ENCODE data around the gene IL18R1. TPM values are rescaled to one million over a fixed set of nuclear protein-coding genes. Genes with fewer than 3 reads are reported as not detected.

IL18R1 gene
- total RNA-seq, 1 donor from 2014 or later: not detected

- no peak for TF ChIP-seq CTCF (IDR thresholded peaks at IDR 0.05; ENCODE audit: partially characterized antibody, unreplicated experiment)
- Mint-ChIP-seq H3K4me3 (ENCODE audit: unreplicated experiment) (no peak within 1 kb of the TSS), H3K27ac (ENCODE audit: unreplicated experiment) (no peak within 1 kb of the TSS), H3K27me3 (ENCODE audit: unreplicated experiment) (peaks cover 2% of the 10 kb centered on the region), H3K9me3 (ENCODE audit: unreplicated experiment) (no peaks in the 10 kb centered on the region), H3K4me1 (ENCODE audit: low read depth, unreplicated experiment) (no peaks in the 10 kb centered on the region), H3K36me3 (ENCODE audit: unreplicated experiment) (no peaks in the 10 kb centered on the region)
- DNase-seq: no peak
Measured at GRCh38 chr2:102422910-102423309, 67.3 kb downstream of the IL18R1 start, which contains the start of gene IL18RAP. TSS of gene IL18RAP (plus strand) at chr2:102423160. CDS start at chr2:102423278, 118 bp downstream.

GRCh38 chr2:102423368-102423767 is 67.8 kb downstream of the IL18R1 start:
- TF ChIP-seq CTCF (IDR thresholded peaks at IDR 0.05; ENCODE audit: partially characterized antibody, unreplicated experiment): no peak
- Mint-ChIP-seq H3K36me3 (ENCODE audit: unreplicated experiment) (no peaks in the 10 kb centered on the region), H3K4me3 (ENCODE audit: unreplicated experiment) (no peak overlapping the region), H3K4me1 (ENCODE audit: low read depth, unreplicated experiment) (no peaks in the 10 kb centered on the region), H3K27ac (ENCODE audit: unreplicated experiment) (no peak overlapping the region), H3K27me3 (ENCODE audit: unreplicated experiment) (peaks cover 2% of the 10 kb centered on the region), H3K9me3 (ENCODE audit: unreplicated experiment) (no peaks in the 10 kb centered on the region)
- DNase-seq: no peak

DNA sequence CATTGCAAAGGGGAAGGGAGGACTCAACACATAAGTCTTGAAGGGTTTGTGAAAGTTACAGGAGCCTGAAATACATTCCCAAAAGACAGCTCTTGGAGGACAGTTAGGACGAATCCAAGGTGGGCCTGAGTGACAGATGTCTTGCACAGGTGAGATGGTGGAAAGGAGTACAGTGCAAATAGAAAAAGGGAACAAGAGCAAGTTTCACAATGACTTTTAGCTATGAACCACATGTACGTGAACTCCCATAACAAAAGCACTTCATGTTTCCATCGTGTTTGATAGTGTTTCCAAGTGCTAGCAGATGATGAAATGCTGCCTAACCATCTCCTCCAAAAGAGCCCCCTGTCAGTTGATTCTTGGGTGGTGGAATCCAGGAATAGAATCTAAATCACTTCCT is 69.2 kb downstream of the IL18R1 start:
- Mint-ChIP-seq H3K27ac (ENCODE audit: unreplicated experiment) (no peak overlapping the region), H3K9me3 (ENCODE audit: unreplicated experiment) (no peaks in the 10 kb centered on the region), H3K36me3 (ENCODE audit: unreplicated experiment) (no peaks in the 10 kb centered on the region), H3K4me1 (ENCODE audit: low read depth, unreplicated experiment) (no peaks in the 10 kb centered on the region), H3K4me3 (ENCODE audit: unreplicated experiment) (no peak overlapping the region), H3K27me3 (ENCODE audit: unreplicated experiment) (peaks cover 2% of the 10 kb centered on the region)
- no peak for DNase-seq
- no peak for TF ChIP-seq CTCF (IDR thresholded peaks at IDR 0.05; ENCODE audit: partially characterized antibody, unreplicated experiment)

DNA sequence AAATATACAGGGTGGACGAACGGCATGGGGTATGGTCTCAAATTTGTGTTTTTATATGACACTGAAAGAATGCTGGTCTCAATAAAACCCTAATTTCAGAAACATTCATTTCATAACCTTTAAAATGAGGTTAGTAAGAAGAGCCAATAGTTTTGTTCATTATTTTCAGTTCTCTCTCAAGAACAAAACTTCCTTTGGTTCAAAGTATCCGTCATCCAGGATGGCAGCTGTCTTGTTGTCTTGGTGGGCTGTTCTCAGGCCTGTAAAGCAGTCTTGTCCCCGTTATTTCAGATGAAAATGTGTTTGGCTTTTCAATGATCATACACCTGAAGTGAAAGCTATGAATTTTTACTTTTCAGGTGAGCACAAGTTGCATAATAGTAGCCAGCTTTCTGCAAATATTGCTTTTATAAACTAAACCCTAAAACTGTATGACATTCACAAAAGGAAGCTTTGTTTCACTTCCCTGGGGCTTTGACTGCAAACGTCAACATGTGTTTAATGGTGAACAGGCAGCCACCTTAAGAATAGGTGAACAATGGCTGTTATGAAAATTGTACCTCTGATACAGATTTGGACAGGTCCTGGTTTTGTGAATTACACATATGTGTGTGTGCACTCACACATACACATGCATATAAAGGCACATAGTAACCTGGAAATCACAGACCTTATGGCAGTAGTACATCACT is 70.0 kb downstream of the IL18R1 start:
- TF ChIP-seq CTCF (IDR thresholded peaks at IDR 0.05; ENCODE audit: partially characterized antibody, unreplicated experiment): no peak
- Mint-ChIP-seq H3K4me1 (ENCODE audit: low read depth, unreplicated experiment) (no peaks in the 10 kb centered on the region), H3K36me3 (ENCODE audit: unreplicated experiment) (no peaks in the 10 kb centered on the region), H3K4me3 (ENCODE audit: unreplicated experiment) (no peak overlapping the region), H3K27ac (ENCODE audit: unreplicated experiment) (no peak overlapping the region), H3K27me3 (ENCODE audit: unreplicated experiment) (peaks cover 2% of the 10 kb centered on the region), H3K9me3 (ENCODE audit: unreplicated experiment) (no peaks in the 10 kb centered on the region)
- no peak for DNase-seq

- peaks cover under 1% of the 10 kb centered on the region for H3K27me3 Mint-ChIP-seq (ENCODE audit: unreplicated experiment)
- no peaks in the 10 kb centered on the region for H3K4me1 Mint-ChIP-seq (ENCODE audit: low read depth, unreplicated experiment)
- no peak overlapping the region for H3K4me3 Mint-ChIP-seq (ENCODE audit: unreplicated experiment)
- no peaks in the 10 kb centered on the region for H3K9me3 Mint-ChIP-seq (ENCODE audit: unreplicated experiment)
- no peak for TF ChIP-seq CTCF (IDR thresholded peaks at IDR 0.05; ENCODE audit: partially characterized antibody, unreplicated experiment)
- no peak overlapping the region for H3K27ac Mint-ChIP-seq (ENCODE audit: unreplicated experiment)
- no peak for DNase-seq
- no peaks in the 10 kb centered on the region for H3K36me3 Mint-ChIP-seq (ENCODE audit: unreplicated experiment)
Measured at GRCh38 chr2:102427249-102427648, 71.7 kb downstream of the IL18R1 start.
